ENCODE results near the gene SLC12A8. TPM values are rescaled to one million over a fixed set of nuclear protein-coding genes. Genes with fewer than 3 reads are reported as not detected.

Gene SLC12A8
- total RNA-seq, 1 donor from 2014 or later: 3.0 TPM

DNA sequence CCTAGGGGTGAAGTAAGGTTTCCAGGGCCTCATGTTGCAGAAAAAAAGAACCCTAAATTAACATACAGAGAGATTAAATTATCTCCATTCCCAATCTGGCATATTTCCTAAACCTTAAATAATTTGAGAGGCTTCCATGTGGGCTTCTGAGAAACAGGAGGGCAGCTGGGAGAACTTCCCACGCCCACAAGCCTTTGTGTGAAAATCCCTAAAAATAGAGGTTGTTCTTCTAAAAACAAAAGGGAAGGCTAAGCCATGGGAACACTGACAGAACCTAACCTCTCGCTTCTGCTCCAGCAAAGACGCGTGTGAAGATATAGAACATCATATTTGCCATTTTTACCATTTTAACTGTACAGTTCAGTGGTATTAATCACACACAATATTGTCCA is 812 bp upstream of the SLC12A8 start:
- no peaks in the 10 kb centered on the region for H3K27me3 Mint-ChIP-seq (ENCODE audit: unreplicated experiment)
- H3K9me3 Mint-ChIP-seq (ENCODE audit: unreplicated experiment): no peaks in the 10 kb centered on the region
- DNase-seq (ENCODE audit: extremely low spot score, unreplicated experiment): no peak
- no peaks in the 10 kb centered on the region for H3K36me3 Mint-ChIP-seq (ENCODE audit: unreplicated experiment)
- no peak overlapping the region for H3K27ac Mint-ChIP-seq (ENCODE audit: unreplicated experiment)
- TF ChIP-seq, protein P1, sequence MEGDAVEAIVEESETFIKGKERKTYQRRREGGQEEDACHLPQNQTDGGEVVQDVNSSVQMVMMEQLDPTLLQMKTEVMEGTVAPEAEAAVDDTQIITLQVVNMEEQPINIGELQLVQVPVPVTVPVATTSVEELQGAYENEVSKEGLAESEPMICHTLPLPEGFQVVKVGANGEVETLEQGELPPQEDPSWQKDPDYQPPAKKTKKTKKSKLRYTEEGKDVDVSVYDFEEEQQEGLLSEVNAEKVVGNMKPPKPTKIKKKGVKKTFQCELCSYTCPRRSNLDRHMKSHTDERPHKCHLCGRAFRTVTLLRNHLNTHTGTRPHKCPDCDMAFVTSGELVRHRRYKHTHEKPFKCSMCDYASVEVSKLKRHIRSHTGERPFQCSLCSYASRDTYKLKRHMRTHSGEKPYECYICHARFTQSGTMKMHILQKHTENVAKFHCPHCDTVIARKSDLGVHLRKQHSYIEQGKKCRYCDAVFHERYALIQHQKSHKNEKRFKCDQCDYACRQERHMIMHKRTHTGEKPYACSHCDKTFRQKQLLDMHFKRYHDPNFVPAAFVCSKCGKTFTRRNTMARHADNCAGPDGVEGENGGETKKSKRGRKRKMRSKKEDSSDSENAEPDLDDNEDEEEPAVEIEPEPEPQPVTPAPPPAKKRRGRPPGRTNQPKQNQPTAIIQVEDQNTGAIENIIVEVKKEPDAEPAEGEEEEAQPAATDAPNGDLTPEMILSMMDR (IDR thresholded peaks at IDR 0.05): no peak
- peaks cover 20% of the 10 kb centered on the region for H3K4me1 Mint-ChIP-seq (ENCODE audit: unreplicated experiment)
- peak overlapping the region; percentile 56 for H3K4me3 Mint-ChIP-seq (ENCODE audit: unreplicated experiment)

DNA sequence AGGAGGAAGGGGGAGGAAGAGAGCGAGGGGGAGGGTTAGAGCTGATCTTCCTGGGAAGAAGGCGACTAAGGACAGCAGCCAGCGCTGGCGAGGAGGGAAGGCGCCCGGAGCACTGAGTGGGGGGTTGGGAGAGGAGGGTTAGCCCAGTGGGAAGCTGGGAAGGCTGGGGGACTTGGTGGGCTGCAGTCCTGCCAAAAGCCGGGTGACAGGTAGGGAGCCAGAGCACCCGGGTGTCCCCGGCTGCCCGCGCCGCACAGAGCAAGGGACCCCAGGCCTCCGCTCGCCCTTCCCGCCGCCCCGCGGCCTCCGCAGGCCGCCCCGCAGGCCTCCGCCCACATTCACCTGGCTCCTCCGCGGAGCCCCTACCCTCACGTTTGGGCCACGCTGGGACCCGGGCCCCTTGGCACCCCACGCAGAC is 448 bp downstream of the SLC12A8 start:
- TF ChIP-seq, protein P1 (IDR thresholded peaks at IDR 0.05): no peak
- DNase-seq (ENCODE audit: extremely low spot score, unreplicated experiment): no peak
- H3K27me3 Mint-ChIP-seq (ENCODE audit: unreplicated experiment): no peaks in the 10 kb centered on the region
- H3K27ac Mint-ChIP-seq (ENCODE audit: unreplicated experiment): no peak overlapping the region
- peak overlapping the region; percentile 65 for H3K4me3 Mint-ChIP-seq (ENCODE audit: unreplicated experiment)
- H3K36me3 Mint-ChIP-seq (ENCODE audit: unreplicated experiment): no peaks in the 10 kb centered on the region
- no peaks in the 10 kb centered on the region for H3K9me3 Mint-ChIP-seq (ENCODE audit: unreplicated experiment)
- peaks cover 20% of the 10 kb centered on the region for H3K4me1 Mint-ChIP-seq (ENCODE audit: unreplicated experiment)

DNA sequence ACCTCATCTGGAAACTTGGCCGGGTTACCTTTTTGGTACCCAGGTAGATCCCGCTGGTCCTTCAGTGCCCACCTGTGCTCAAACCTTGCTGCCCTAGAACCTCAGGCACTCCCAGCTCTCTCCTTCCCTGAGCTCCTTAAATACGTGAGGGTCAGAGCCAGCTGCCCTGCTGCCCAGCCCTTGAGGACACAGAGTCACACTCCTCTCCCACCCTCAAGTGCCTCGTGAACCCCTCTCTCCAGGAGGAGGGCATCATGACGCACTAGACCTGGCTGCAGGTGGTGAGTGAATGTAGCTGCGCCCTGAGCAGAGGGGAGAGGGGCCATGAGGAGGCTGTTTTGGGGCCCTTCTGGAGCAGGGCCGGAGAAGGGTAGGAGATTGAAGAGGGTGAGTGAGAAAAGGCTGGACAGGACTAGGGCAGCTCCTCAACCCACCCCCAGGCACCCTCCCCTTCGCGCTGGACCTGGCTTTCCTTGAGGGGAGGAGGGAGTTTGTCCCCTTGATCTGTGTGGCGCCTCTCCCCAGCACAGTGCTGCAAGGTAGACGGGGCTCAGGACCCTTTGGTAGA is 941 bp downstream of the SLC12A8 start:
- peak overlapping the region; percentile 65 for H3K4me3 Mint-ChIP-seq (ENCODE audit: unreplicated experiment)
- peak; percentile 65 for DNase-seq (ENCODE audit: extremely low spot score, unreplicated experiment)
- H3K27me3 Mint-ChIP-seq (ENCODE audit: unreplicated experiment): no peaks in the 10 kb centered on the region
- no peak overlapping the region for H3K27ac Mint-ChIP-seq (ENCODE audit: unreplicated experiment)
- TF ChIP-seq, protein P1 (IDR thresholded peaks at IDR 0.05): no peak
- H3K9me3 Mint-ChIP-seq (ENCODE audit: unreplicated experiment): no peaks in the 10 kb centered on the region
- H3K4me1 Mint-ChIP-seq (ENCODE audit: unreplicated experiment): peaks cover 20% of the 10 kb centered on the region
- H3K36me3 Mint-ChIP-seq (ENCODE audit: unreplicated experiment): no peaks in the 10 kb centered on the region

DNA sequence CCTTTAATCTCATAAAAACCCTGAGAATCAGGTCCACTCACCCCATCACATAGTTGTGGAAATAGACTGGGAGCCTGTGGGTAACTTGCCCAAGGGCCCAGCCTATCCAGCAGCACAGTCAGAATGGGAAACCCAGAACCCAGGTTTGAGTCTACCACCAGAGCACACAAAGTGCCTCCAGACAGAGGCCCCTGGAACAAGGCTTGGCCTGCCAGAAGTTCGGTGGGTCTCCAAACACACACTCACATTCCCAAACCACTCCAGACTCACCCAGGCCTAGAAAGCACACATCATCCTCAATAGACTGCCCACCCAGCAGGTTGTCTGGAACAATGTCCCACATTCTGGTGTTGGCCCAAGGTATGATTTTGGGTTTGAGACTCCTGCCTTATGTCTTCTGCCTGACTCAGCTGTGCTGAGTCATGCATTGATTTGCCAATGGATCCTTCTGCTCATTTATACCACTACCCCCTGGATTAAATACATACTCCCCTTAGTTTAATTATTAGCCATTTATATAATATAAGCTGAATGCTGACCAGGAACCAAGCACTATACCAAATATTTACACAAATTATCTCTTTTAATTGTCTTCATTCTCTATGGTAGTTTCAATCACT is 4.5 kb downstream of the SLC12A8 start:
- H3K4me1 Mint-ChIP-seq (ENCODE audit: unreplicated experiment): peaks cover 5% of the 10 kb centered on the region
- DNase-seq (ENCODE audit: extremely low spot score, unreplicated experiment): peak; percentile 53
- H3K9me3 Mint-ChIP-seq (ENCODE audit: unreplicated experiment): no peaks in the 10 kb centered on the region
- H3K4me3 Mint-ChIP-seq (ENCODE audit: unreplicated experiment): no peak overlapping the region
- no peak overlapping the region for H3K27ac Mint-ChIP-seq (ENCODE audit: unreplicated experiment)
- TF ChIP-seq, protein P1 (IDR thresholded peaks at IDR 0.05): no peak
- H3K27me3 Mint-ChIP-seq (ENCODE audit: unreplicated experiment): no peaks in the 10 kb centered on the region
- H3K36me3 Mint-ChIP-seq (ENCODE audit: unreplicated experiment): no peaks in the 10 kb centered on the region

DNA sequence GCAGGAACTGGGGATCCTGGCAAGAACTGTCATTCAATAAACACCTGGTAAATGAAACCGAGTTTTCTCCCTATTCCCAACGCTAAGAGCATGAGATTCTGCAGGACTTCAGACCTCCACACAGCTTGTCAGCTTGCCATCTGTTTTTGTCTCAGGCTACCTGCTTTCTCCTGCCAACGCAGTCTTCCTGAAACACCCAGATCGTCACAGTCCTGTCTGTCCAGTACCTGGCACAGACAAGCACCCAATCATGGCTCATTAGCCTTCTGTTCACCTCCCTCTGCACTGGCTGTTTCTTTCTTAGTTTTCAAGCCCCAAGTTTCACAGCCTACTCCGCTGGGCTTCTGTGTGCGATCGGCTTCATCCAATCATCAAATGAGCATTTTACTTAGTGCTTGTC is 5.0 kb downstream of the SLC12A8 start:
- Mint-ChIP-seq H3K36me3 (ENCODE audit: unreplicated experiment) (no peaks in the 10 kb centered on the region), H3K27me3 (ENCODE audit: unreplicated experiment) (no peaks in the 10 kb centered on the region), H3K4me3 (ENCODE audit: unreplicated experiment) (no peak overlapping the region), H3K9me3 (ENCODE audit: unreplicated experiment) (peaks cover under 1% of the 10 kb centered on the region), H3K27ac (ENCODE audit: unreplicated experiment) (no peak overlapping the region), H3K4me1 (ENCODE audit: unreplicated experiment) (peaks cover 4% of the 10 kb centered on the region)
- TF ChIP-seq, protein P1 (IDR thresholded peaks at IDR 0.05): no peak
- DNase-seq (ENCODE audit: extremely low spot score, unreplicated experiment): peak; percentile 30

All from osteocyte (in vitro differentiated cells).